ENCODE data around the gene MROH2A. TPM values are rescaled to one million over a fixed set of nuclear protein-coding genes. Genes with fewer than 3 reads are reported as not detected.
A peak's percentile ranks its signal among the peaks of the same experiment; 100 is the strongest.

The MROH2A gene
- total and polyA plus RNA-seq, 4 donors = not detected

DNA sequence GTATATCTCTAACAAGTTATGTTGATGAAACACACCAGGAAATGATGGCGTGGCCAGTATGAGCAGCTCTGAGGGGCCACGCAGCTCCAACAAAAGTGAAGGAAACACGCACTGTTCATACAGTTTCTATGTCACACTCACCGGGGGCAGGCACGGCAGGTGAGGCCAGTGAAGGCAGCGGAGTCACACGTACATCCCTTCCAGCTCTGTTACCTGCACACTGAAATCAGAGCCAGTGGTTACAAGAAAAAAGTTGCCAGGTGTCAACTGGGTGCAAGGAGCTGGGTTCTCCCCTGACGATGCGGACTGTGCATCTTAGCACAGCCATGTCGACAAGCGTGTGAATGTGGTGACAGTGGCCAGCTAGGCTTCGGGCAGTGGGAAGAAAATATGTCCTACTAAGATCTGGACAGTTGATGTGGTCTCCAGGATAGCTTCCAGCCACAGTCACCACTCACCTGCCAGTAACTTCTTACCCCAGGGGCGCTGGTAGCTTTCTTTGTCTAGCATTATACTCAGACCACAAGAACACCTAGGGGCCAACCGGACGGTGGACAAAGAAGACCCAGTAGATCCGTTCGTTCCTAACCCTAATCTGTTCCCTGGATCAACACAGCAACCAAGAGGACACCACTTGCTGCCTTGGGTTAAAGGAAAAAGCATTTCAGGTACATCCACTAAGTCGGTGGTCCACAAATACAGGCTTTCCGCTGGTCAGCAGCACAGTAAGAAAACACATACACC is 66.1 kb downstream of the MROH2A start:
- intact Hi-C loops (cut with DNase I) = no loop called here
- H3K4me3 ChIP-seq (ENCODE audit: low read length in 2 of 2) = no peak overlapping the region
- no peaks in the 10 kb centered on the region for H3K36me3 ChIP-seq (ENCODE audit: control insufficient read depth in 1 of 2, insufficient read depth in 2 of 2, low read length in 1 of 2)
- ATAC-seq (ENCODE audit: low FRiP score) = no peak
- no peak overlapping the region for H3K27ac ChIP-seq (ENCODE audit: low read depth in 1 of 2, low read length in 2 of 2)
- no peaks in the 10 kb centered on the region for H3K27me3 ChIP-seq (ENCODE audit: control insufficient read depth in 1 of 2, insufficient read depth in 2 of 2, low read length in 1 of 2)
- DNase-seq = peak in 1 of 2 donors; percentile 48
- WGBS, 2 donors = 92 to 94% methylated on average over 19 of the region's 19 CpGs
- H3K4me1 ChIP-seq (ENCODE audit: control insufficient read depth in 1 of 2, insufficient read depth in 2 of 2, low read length in 2 of 2) = no peaks in the 10 kb centered on the region
- no peaks in the 10 kb centered on the region for H3K9me3 ChIP-seq (ENCODE audit: control insufficient read depth, low read length)

DNA sequence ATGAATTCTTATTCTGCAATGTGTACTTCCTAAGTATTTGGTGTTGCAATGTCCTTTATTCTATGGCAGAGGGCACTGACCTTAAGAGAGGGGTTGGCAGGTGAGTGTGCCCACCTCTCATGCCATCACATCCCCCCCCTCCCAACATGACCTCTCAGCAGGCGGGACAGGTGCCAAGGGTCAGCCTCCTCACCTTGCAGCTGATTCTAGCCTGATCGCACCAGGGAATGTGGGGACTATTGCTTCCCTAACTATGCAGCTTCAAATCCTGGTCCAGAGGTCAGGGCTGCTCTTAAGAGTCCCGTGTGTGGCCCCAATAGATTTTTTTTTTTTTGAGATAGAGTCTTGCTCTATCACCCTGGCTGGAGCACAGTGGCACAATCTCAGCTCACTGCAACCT is 66.7 kb downstream of the MROH2A start:
- no peaks in the 10 kb centered on the region for H3K27me3 ChIP-seq (ENCODE audit: control insufficient read depth in 1 of 2, insufficient read depth in 2 of 2, low read length in 1 of 2)
- ATAC-seq (ENCODE audit: low FRiP score) (no peak), DNase-seq (peak in 1 of 2 donors; percentile 48)
- H3K4me3 ChIP-seq (ENCODE audit: low read length in 2 of 2) = no peak overlapping the region
- WGBS, 2 donors = 91 to 92% methylated on average over 3 of the region's 3 CpGs
- intact Hi-C loops (cut with DNase I) = no loop called here
- no peaks in the 10 kb centered on the region for H3K4me1 ChIP-seq (ENCODE audit: control insufficient read depth in 1 of 2, insufficient read depth in 2 of 2, low read length in 2 of 2)
- no peak overlapping the region for H3K27ac ChIP-seq (ENCODE audit: low read depth in 1 of 2, low read length in 2 of 2)
- no peaks in the 10 kb centered on the region for H3K36me3 ChIP-seq (ENCODE audit: control insufficient read depth in 1 of 2, insufficient read depth in 2 of 2, low read length in 1 of 2)
- H3K9me3 ChIP-seq (ENCODE audit: control insufficient read depth, low read length) = no peaks in the 10 kb centered on the region

DNA sequence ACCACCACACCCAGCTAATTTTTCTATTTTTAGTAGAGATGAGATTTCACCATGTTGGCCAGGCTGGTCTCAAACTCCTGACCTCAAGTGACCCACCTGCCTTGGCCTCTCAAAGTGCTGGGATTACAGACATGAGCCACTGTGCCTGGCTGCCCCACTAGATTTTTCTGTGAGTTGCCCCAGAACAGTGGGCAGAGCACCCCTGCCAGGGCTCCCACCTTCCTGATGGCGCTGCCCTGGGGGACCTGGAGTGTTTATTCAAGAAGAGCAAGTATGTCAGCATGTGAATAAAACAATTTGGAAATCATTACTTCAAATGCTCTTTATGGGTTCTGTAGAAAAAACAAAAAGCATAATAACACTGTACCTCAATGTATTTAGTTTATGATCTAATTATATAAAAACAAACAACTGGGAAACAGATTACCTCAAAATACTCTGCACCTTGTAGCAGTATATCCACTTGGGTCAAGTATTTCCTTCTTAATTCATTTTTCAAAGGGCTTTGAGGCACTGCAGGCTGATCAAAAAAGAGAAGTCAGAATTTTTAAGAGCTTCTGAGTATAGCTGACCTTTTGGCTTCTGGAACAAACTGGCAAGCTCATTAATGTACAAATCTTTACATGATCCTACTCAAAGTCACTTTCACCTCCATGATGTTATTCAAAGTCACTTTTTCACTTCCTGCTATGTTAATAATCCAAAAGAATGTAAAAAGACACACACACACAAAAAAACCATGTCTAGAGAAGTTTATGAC is 67.4 kb downstream of the MROH2A start:
- WGBS, 2 donors = 96 to 99% methylated on average over 1 of the region's 1 CpG
- Histone ChIP-seq H3K27me3 (ENCODE audit: control insufficient read depth in 1 of 2, insufficient read depth in 2 of 2, low read length in 1 of 2) (no peaks in the 10 kb centered on the region), H3K9me3 (ENCODE audit: control insufficient read depth, low read length) (no peaks in the 10 kb centered on the region), H3K36me3 (ENCODE audit: control insufficient read depth in 1 of 2, insufficient read depth in 2 of 2, low read length in 1 of 2) (no peaks in the 10 kb centered on the region), H3K4me3 (ENCODE audit: low read length in 2 of 2) (no peak overlapping the region), H3K27ac (ENCODE audit: low read depth in 1 of 2, low read length in 2 of 2) (no peak overlapping the region), H3K4me1 (ENCODE audit: control insufficient read depth in 1 of 2, insufficient read depth in 2 of 2, low read length in 2 of 2) (no peaks in the 10 kb centered on the region)
- intact Hi-C loops (cut with DNase I) = no loop called here
- DNase-seq (peak in 1 of 2 donors; percentile 23), ATAC-seq (ENCODE audit: low FRiP score) (no peak)

DNA sequence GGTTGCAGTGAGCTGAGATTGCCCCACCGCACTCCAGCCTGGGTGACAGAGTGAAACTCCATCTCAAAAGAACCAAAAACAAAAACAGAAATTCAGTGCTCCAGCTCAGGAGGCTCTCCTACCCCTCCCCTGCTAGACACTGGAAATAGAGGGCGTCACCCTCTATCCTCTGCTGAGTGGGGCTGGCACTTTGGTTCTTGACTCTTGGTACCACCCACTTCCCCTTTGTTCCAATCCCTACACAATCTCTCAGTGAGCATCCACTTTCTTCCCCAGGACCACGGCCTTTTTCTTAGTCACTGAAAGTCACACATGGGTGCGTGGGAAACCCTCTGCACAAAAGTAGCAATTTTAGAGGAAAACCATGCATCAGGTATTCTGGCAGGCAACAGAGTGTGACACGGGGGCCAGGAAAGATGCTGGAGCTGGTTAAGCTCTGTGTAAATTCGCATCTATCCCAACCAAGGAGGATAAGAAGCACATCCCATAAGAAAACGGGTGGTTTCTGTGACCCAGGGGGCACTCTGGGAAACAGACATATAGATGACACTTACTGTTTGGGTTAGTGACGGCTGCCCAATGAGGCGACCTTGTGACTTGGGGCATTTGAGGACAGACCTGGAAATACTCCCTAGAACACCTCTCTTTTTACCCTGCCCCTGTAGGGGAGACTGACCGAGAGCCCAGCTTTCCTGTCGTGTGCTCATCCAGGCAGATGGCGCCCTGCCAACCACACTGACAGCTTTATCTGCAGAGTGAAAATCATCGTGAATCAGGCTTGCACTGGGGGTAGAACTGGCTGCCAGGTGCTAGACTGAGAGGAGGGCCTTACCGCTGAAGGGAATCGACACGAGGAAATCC is 68.5 kb downstream of the MROH2A start:
- Histone ChIP-seq H3K36me3 (ENCODE audit: control insufficient read depth in 1 of 2, insufficient read depth in 2 of 2, low read length in 1 of 2) (no peaks in the 10 kb centered on the region), H3K27me3 (ENCODE audit: control insufficient read depth in 1 of 2, insufficient read depth in 2 of 2, low read length in 1 of 2) (no peaks in the 10 kb centered on the region), H3K9me3 (ENCODE audit: control insufficient read depth, low read length) (no peaks in the 10 kb centered on the region), H3K4me3 (ENCODE audit: low read length in 2 of 2) (no peak overlapping the region), H3K27ac (ENCODE audit: low read depth in 1 of 2, low read length in 2 of 2) (no peak overlapping the region), H3K4me1 (ENCODE audit: control insufficient read depth in 1 of 2, insufficient read depth in 2 of 2, low read length in 2 of 2) (no peaks in the 10 kb centered on the region)
- ATAC-seq (ENCODE audit: low FRiP score) (no peak), DNase-seq (peak in 1 of 2 donors; percentile 55)
- intact Hi-C loops (cut with DNase I) = no loop called here
- 88 to 93% methylated on average over 16 of the region's 16 CpGs for WGBS, 2 donors

DNA sequence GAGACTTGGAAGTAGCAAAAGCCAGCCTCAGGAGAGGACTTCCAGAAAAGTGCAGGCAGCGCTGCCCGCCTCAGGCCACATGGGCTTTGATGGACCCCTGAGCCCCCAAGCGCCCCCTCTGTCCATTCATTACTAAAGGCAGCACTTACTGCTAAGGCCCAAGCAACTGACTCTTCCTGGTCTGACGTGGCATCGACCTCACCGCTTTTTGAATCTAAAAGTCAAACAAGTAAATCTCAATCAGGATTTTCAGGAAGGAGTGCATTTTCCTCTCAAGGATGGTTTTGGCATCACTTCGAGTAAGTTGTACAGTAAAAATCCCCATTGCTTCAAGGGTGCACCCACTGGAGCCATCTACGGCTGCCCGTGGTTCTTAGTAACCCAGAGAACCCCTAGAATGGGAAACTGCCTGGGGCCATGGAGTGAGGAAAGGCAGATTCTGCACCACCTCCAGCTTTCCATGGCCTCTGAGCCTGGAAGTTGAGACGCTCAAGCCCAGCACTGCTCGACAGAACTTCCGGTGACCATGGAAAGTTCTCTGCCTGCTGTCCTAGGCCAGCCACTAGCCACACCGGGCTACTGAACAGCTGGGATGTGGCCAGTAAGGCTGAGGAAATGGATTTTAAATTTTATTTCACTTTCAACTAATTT is 69.2 kb downstream of the MROH2A start:
- Histone ChIP-seq H3K36me3 (ENCODE audit: control insufficient read depth in 1 of 2, insufficient read depth in 2 of 2, low read length in 1 of 2) (no peaks in the 10 kb centered on the region), H3K27ac (ENCODE audit: low read depth in 1 of 2, low read length in 2 of 2) (no peak overlapping the region), H3K27me3 (ENCODE audit: control insufficient read depth in 1 of 2, insufficient read depth in 2 of 2, low read length in 1 of 2) (no peaks in the 10 kb centered on the region), H3K4me1 (ENCODE audit: control insufficient read depth in 1 of 2, insufficient read depth in 2 of 2, low read length in 2 of 2) (no peaks in the 10 kb centered on the region), H3K4me3 (ENCODE audit: low read length in 2 of 2) (no peak overlapping the region), H3K9me3 (ENCODE audit: control insufficient read depth, low read length) (no peaks in the 10 kb centered on the region)
- WGBS, 2 donors = 97 to 98% methylated on average over 13 of the region's 13 CpGs
- intact Hi-C loops (cut with DNase I) = no loop called here
- ATAC-seq (ENCODE audit: low FRiP score) = no peak
- DNase-seq = peak in 1 of 2 donors; percentile 66

DNA sequence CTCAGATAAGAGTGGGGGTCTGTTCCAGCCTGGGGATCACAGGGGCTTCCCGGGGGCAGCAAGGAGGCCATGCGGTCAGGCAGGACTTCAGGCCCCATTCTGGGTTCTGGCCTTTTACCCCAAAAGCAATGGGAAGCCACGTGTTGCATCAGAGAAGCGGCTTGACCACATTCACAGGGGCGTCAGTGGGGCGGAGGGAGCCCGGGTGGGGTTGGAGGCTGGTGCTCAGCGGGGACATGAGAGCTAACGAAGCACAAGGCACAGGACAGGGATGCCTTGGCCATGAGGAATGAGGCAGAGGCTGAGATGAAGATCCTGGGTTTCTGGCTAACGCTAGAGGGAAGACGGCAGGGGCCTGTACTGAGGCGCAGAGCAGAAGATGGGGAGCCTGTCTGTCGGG is 70.1 kb downstream of the MROH2A start:
- no peak overlapping the region for H3K4me3 ChIP-seq (ENCODE audit: low read length in 2 of 2)
- no peak for ATAC-seq (ENCODE audit: low FRiP score)
- H3K27me3 ChIP-seq (ENCODE audit: control insufficient read depth in 1 of 2, insufficient read depth in 2 of 2, low read length in 1 of 2) = no peaks in the 10 kb centered on the region
- no peaks in the 10 kb centered on the region for H3K36me3 ChIP-seq (ENCODE audit: control insufficient read depth in 1 of 2, insufficient read depth in 2 of 2, low read length in 1 of 2)
- no peak overlapping the region for H3K27ac ChIP-seq (ENCODE audit: low read depth in 1 of 2, low read length in 2 of 2)
- WGBS, 2 donors = 96 to 97% methylated on average over 13 of the region's 13 CpGs
- DNase-seq = peak in 1 of 2 donors; percentile 42
- intact Hi-C loops (cut with DNase I) = no loop called here
- H3K9me3 ChIP-seq (ENCODE audit: control insufficient read depth, low read length) = no peaks in the 10 kb centered on the region
- H3K4me1 ChIP-seq (ENCODE audit: control insufficient read depth in 1 of 2, insufficient read depth in 2 of 2, low read length in 2 of 2) = no peaks in the 10 kb centered on the region

DNA sequence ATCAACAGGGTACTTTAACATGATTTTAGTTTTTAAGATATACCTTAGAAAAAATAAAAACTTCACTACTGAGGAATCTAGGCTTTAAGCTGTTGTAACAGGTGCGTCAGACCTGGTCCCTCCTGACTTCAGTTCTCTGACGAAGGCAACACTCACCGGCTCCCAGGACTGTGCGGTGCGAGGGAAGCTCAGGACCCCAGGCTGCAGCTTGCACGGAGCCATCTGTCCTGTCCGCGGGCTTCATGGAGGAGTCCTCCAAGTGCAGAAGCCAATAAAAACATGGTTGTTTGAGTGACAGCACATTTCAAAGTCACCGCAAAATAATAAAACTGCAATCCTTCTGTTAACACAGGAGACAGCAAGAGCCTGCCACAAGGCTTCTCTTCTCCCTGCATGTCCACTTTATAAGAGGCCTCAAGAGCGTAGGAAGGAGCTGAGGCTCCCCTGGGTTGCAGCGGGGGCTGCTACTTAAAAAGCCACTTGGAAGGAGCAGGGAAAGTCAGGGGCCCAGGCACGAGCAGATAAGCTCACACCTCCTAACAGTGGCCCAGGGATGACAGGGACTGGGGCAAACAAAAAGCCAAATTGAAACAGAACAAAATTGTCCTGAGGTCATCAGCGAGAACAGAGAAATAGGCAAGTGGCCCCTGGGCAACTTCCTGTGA is 71.6 kb downstream of the MROH2A start:
- Histone ChIP-seq H3K27ac (ENCODE audit: low read depth in 1 of 2, low read length in 2 of 2) (no peak overlapping the region), H3K4me1 (ENCODE audit: control insufficient read depth in 1 of 2, insufficient read depth in 2 of 2, low read length in 2 of 2) (no peaks in the 10 kb centered on the region), H3K36me3 (ENCODE audit: control insufficient read depth in 1 of 2, insufficient read depth in 2 of 2, low read length in 1 of 2) (no peaks in the 10 kb centered on the region), H3K27me3 (ENCODE audit: control insufficient read depth in 1 of 2, insufficient read depth in 2 of 2, low read length in 1 of 2) (no peaks in the 10 kb centered on the region), H3K9me3 (ENCODE audit: control insufficient read depth, low read length) (no peaks in the 10 kb centered on the region), H3K4me3 (ENCODE audit: low read length in 2 of 2) (no peak overlapping the region)
- WGBS, 2 donors = 88 to 92% methylated on average over 13 of the region's 13 CpGs
- DNase-seq (peak in 1 of 2 donors; percentile 63), ATAC-seq (ENCODE audit: low FRiP score) (no peak)
- intact Hi-C loops (cut with DNase I) = no loop called here

DNA sequence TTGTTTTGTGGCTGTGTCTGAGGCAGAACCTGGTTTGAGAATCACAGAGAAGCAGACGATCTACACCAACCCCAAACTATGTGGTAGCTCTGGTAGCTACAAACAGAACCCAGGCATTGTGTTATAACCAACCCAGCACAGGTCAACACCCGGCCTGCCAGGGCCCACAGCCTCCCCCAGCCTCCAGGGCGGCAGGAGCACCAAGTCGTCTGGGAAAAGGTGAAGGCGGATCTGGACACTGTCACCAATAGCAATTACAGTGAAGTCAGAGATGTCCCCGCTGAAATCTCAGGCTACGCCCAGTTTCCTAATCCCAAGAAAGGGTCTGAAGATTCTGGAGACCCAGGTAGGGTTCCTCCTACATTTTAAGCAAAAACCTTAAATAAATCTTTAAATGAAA is 72.6 kb downstream of the MROH2A start:
- H3K4me3 ChIP-seq (ENCODE audit: low read length in 2 of 2) = no peak overlapping the region
- H3K9me3 ChIP-seq (ENCODE audit: control insufficient read depth, low read length) = no peaks in the 10 kb centered on the region
- intact Hi-C loops (cut with DNase I) = no loop called here
- no peaks in the 10 kb centered on the region for H3K27me3 ChIP-seq (ENCODE audit: control insufficient read depth in 1 of 2, insufficient read depth in 2 of 2, low read length in 1 of 2)
- H3K4me1 ChIP-seq (ENCODE audit: control insufficient read depth in 1 of 2, insufficient read depth in 2 of 2, low read length in 2 of 2) = no peaks in the 10 kb centered on the region
- no peak for ATAC-seq (ENCODE audit: low FRiP score)
- no peaks in the 10 kb centered on the region for H3K36me3 ChIP-seq (ENCODE audit: control insufficient read depth in 1 of 2, insufficient read depth in 2 of 2, low read length in 1 of 2)
- DNase-seq = no peak
- H3K27ac ChIP-seq (ENCODE audit: low read depth in 1 of 2, low read length in 2 of 2) = no peak overlapping the region
- 87 to 92% methylated on average over 7 of the region's 7 CpGs for WGBS, 2 donors
